Activated CD4-positive, alpha-beta T cell treated with anti-CD3 and anti-CD28 coated beads, Interleukin-10, Interleukin-2, amounts not matched to agents 100 ng/mL and 50 ng/mL, durations not matched to agents 16 hours and 8 hours (primary cell): ENCODE results near the gene CREBZF.
"Not testable (repeated sequence)": the region's sequence is repeated elsewhere in the genome, so short reads cannot be mapped to it uniquely, and the experiment has no call there.

Source experiments
- DNase-seq: peaks from one replicate; pipeline ENCODE4 v3.0.0-alpha.2; 2020

Gene CREBZF

GRCh38 chr11:85619499-85619898 is 45.4 kb downstream of the CREBZF start:
- no peak for DNase-seq

GRCh38 chr11:85611643-85612042 is 53.3 kb downstream of the CREBZF start:
- not testable (repeated sequence) for DNase-seq
